Measurements from ENCODE around the gene RALGAPA2. TPM values are rescaled to one million over a fixed set of nuclear protein-coding genes. Genes with fewer than 3 reads are reported as not detected.
A peak's percentile ranks its signal among the peaks of the same experiment; 100 is the strongest.

The RALGAPA2 gene
- polyA plus RNA-seq, 1 of the 3 experiments (the other 2 are of a cell fraction) = 1.0 TPM

DNA sequence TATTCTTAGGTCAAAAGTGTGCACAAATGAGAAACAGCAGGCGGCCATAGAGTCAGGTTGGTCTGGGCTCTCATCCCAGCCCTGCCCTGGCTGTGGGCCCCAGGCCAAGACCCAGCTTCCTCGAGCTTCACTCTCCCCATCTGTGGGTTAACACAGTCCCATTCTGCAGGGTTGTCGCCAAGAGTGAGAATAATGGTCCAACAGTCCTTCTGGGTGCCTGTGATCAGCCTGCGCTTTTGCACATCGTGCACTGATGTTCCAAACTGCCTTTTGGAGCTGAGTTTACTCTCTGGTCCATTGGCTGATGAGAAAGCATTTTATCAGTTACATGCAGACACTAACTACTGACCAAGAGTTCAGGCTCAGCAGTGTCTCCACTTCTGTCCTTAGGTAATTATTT, 261.9 kb downstream of the RALGAPA2 start:
- no peaks in the 10 kb centered on the region for H3K9me2 ChIP-seq
- no peaks in the 10 kb centered on the region for H3K79me2 ChIP-seq (ENCODE audit: insufficient read depth)
- no peaks in the 10 kb centered on the region for H4K20me1 ChIP-seq (ENCODE audit: insufficient read depth)
- ChIA-PET POLR2A (no interaction called here), CTCF (interaction anchor here (0.8 to 2.3 kb wide), 3 partner anchors 14 to 32 kb away, joined by 3 to 7 read pairs (median 3); no protein-coding TSS in a partner anchor)
- no peaks in the 10 kb centered on the region for H3K36me3 ChIP-seq (replicated peaks in 1 of 2; ENCODE audit: control insufficient read depth in 1 of 2, insufficient read depth in 2 of 2, low read length in 1 of 2)
- 58% methylated on average over 5 of the region's 5 CpGs for WGBS (ENCODE audit: low lambda C conversion rate)
- no peaks in the 10 kb centered on the region for H3F3A ChIP-seq (replicated peaks; ENCODE audit: insufficient read depth)
- H3K9me3 ChIP-seq = no peaks in the 10 kb centered on the region
- TF ChIP-seq YY1 (IDR thresholded peaks at IDR 0.05; ENCODE audit: low read depth) = no peak
- TF ChIP-seq TCF12 (IDR thresholded peaks at IDR 0.05) = peak; percentile 48; the same call in 1 of the 2 replicates
- peak; percentile 47 for TF ChIP-seq NFIC (IDR thresholded peaks at IDR 0.05; ENCODE audit: borderline replicate concordance)
- H3K9ac ChIP-seq = no peak overlapping the region
- no peak overlapping the region for H3K4me3 ChIP-seq (ENCODE audit: low read depth in 2 of 2, low read length in 1 of 2)
- H3K27ac ChIP-seq (ENCODE audit: low read depth in 2 of 2, low read length in 1 of 2) = no peak overlapping the region; a peak in 2 of 4 replicates
- no peaks in the 10 kb centered on the region for H3K27me3 ChIP-seq (ENCODE audit: insufficient read depth)
- no peak overlapping the region for H3K4me2 ChIP-seq
- DNase-seq = peak; percentile 53
- no peak overlapping the region for H2AFZ ChIP-seq (ENCODE audit: low read depth)
- peaks cover 7 to 15% of the 10 kb centered on the region in 2 experiments; a peak in 3 of 4 replicates for H3K4me1 ChIP-seq (ENCODE audit: control insufficient read depth in 1 of 2, insufficient read depth in 2 of 2, low read depth in 1 of 2, low read length in 1 of 2)

DNA sequence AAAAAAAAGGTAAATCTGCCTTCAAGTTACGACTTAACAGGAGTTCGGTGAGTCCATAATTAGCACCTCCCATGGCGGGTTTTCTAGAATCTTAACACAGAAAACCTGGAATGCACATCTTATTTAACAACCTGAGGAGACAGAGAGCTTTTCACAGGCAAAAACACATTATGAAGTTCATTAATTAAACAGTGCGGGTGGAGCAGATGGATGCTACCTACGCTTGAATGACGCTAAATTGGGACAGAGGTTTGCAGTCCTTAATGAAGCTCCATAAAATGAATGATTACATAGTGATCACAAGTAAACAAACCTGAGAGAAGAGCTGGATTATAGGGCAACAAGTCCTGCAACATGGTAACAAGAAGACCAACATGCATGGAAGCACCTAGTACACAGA, 263.6 kb downstream of the RALGAPA2 start:
- CTCF ChIA-PET = interaction anchor here (1.3 to 2.3 kb wide), 2 partner anchors 13 to 203 kb away, joined by 5 to 7 read pairs; no protein-coding TSS in a partner anchor
- WGBS (ENCODE audit: low lambda C conversion rate) = 95% methylated on average over 6 of the region's 6 CpGs

DNA sequence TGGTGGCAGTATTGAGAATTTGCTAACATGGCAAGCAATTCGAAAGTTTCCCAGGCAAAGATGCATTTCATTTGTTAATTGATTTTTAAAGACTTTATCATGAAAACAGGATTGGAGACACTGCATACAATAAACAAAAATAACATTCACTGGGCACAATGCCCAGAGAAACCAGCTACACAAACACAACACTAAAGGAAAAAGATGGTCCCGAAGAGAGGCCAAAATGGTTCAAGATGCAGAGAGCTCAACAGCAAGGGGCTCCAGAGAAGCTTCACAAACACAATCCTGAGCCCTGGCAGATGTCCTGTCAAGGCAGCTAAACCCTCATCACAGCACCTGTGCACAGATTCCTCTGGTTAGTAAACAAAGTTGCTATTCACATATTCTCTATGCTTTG, 265.2 kb downstream of the RALGAPA2 start:
- no peak for DNase-seq
- H3K4me1 ChIP-seq (ENCODE audit: control insufficient read depth in 1 of 2, insufficient read depth in 2 of 2, low read depth in 1 of 2, low read length in 1 of 2) = peaks cover 4 to 15% of the 10 kb centered on the region in 2 experiments; a peak in 3 of 4 replicates
- WGBS (ENCODE audit: low lambda C conversion rate) = 44% methylated on average over 2 of the region's 2 CpGs
- no peak overlapping the region for H3K4me3 ChIP-seq (ENCODE audit: low read depth in 2 of 2, low read length in 1 of 2)
- H2AFZ ChIP-seq (ENCODE audit: low read depth) = no peak overlapping the region
- H3K4me2 ChIP-seq = no peak overlapping the region
- H4K20me1 ChIP-seq (ENCODE audit: insufficient read depth) = no peaks in the 10 kb centered on the region
- H3K9ac ChIP-seq = no peak overlapping the region
- no peaks in the 10 kb centered on the region for H3K79me2 ChIP-seq (ENCODE audit: insufficient read depth)
- H3K27me3 ChIP-seq (ENCODE audit: insufficient read depth) = no peaks in the 10 kb centered on the region
- ChIA-PET POLR2A (no interaction called here), CTCF (no interaction called here)
- H3K27ac ChIP-seq (ENCODE audit: low read depth in 2 of 2, low read length in 1 of 2) = no peak overlapping the region
- no peaks in the 10 kb centered on the region for H3K36me3 ChIP-seq (replicated peaks in 1 of 2; ENCODE audit: control insufficient read depth in 1 of 2, insufficient read depth in 2 of 2, low read length in 1 of 2)
- no peaks in the 10 kb centered on the region for H3F3A ChIP-seq (replicated peaks; ENCODE audit: insufficient read depth)
- no peaks in the 10 kb centered on the region for H3K9me2 ChIP-seq
- H3K9me3 ChIP-seq = no peaks in the 10 kb centered on the region
- TF ChIP-seq, protein P1, sequence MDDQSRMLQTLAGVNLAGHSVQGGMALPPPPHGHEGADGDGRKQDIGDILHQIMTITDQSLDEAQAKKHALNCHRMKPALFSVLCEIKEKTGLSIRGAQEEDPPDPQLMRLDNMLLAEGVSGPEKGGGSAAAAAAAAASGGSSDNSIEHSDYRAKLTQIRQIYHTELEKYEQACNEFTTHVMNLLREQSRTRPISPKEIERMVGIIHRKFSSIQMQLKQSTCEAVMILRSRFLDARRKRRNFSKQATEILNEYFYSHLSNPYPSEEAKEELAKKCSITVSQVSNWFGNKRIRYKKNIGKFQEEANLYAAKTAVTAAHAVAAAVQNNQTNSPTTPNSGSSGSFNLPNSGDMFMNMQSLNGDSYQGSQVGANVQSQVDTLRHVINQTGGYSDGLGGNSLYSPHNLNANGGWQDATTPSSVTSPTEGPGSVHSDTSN (IDR thresholded peaks at IDR 0.05) = no peak
- TF ChIP-seq FOSL2 (IDR thresholded peaks at IDR 0.05; ENCODE audit: borderline replicate concordance, low read depth) (no peak), ELF1 (IDR thresholded peaks at IDR 0.05) (no peak), FOXJ3 (CRISPR knock-in tag; IDR thresholded peaks at IDR 0.05) (no peak), POLR2AphosphoS5 (IDR thresholded peaks at IDR 0.05; ENCODE audit: low read depth, low read length) (no peak), RXRA (IDR thresholded peaks at IDR 0.05; ENCODE audit: borderline replicate concordance, low read depth) (no peak), TEAD4 (IDR thresholded peaks at IDR 0.05; ENCODE audit: borderline replicate concordance, insufficient read depth) (no peak), EZH2phosphoT487 (IDR thresholded peaks at IDR 0.05; ENCODE audit: borderline replicate concordance, low read depth) (no peak), MXI1 (IDR thresholded peaks at IDR 0.05; ENCODE audit: low read depth, low read length) (no peak)
- TF ChIP-seq, protein P2, sequence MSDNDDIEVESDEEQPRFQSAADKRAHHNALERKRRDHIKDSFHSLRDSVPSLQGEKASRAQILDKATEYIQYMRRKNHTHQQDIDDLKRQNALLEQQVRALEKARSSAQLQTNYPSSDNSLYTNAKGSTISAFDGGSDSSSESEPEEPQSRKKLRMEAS (IDR thresholded peaks at IDR 0.05; ENCODE audit: low read depth) = no peak
- TF ChIP-seq, protein P3, sequence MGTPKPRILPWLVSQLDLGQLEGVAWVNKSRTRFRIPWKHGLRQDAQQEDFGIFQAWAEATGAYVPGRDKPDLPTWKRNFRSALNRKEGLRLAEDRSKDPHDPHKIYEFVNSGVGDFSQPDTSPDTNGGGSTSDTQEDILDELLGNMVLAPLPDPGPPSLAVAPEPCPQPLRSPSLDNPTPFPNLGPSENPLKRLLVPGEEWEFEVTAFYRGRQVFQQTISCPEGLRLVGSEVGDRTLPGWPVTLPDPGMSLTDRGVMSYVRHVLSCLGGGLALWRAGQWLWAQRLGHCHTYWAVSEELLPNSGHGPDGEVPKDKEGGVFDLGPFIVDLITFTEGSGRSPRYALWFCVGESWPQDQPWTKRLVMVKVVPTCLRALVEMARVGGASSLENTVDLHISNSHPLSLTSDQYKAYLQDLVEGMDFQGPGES (IDR thresholded peaks at IDR 0.05; ENCODE audit: low read depth, low read length) = no peak
- TF ChIP-seq, protein P4, sequence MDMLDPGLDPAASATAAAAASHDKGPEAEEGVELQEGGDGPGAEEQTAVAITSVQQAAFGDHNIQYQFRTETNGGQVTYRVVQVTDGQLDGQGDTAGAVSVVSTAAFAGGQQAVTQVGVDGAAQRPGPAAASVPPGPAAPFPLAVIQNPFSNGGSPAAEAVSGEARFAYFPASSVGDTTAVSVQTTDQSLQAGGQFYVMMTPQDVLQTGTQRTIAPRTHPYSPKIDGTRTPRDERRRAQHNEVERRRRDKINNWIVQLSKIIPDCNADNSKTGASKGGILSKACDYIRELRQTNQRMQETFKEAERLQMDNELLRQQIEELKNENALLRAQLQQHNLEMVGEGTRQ (IDR thresholded peaks at IDR 0.05; ENCODE audit: borderline replicate concordance, low read depth, low read length) = no peak
- TF ChIP-seq, protein P5, sequence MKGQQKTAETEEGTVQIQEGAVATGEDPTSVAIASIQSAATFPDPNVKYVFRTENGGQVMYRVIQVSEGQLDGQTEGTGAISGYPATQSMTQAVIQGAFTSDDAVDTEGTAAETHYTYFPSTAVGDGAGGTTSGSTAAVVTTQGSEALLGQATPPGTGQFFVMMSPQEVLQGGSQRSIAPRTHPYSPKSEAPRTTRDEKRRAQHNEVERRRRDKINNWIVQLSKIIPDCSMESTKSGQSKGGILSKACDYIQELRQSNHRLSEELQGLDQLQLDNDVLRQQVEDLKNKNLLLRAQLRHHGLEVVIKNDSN (IDR thresholded peaks at IDR 0.05; ENCODE audit: borderline replicate concordance, low read depth) = no peak

More for the DNA sequence above, 263.6 kb downstream of the RALGAPA2 start:
- H3K4me2 ChIP-seq = no peak overlapping the region
- H3K4me3 ChIP-seq (ENCODE audit: low read depth in 2 of 2, low read length in 1 of 2) = no peak overlapping the region
- no peak overlapping the region for H2AFZ ChIP-seq (ENCODE audit: low read depth)
- POLR2A ChIA-PET = no interaction called here
- H3K4me1 ChIP-seq (ENCODE audit: control insufficient read depth in 1 of 2, insufficient read depth in 2 of 2, low read depth in 1 of 2, low read length in 1 of 2) = peaks cover 7 to 15% of the 10 kb centered on the region in 2 experiments; a peak in 3 of 4 replicates
- H3K79me2 ChIP-seq (ENCODE audit: insufficient read depth) = no peaks in the 10 kb centered on the region
- no peaks in the 10 kb centered on the region for H4K20me1 ChIP-seq (ENCODE audit: insufficient read depth)
- H3F3A ChIP-seq (replicated peaks; ENCODE audit: insufficient read depth) = no peaks in the 10 kb centered on the region
- H3K27ac ChIP-seq (ENCODE audit: low read depth in 2 of 2, low read length in 1 of 2) = no peak overlapping the region
- no peaks in the 10 kb centered on the region for H3K27me3 ChIP-seq (ENCODE audit: insufficient read depth)
- H3K36me3 ChIP-seq (replicated peaks in 1 of 2; ENCODE audit: control insufficient read depth in 1 of 2, insufficient read depth in 2 of 2, low read length in 1 of 2) = no peaks in the 10 kb centered on the region
- DNase-seq = no peak
- H3K9me2 ChIP-seq = no peaks in the 10 kb centered on the region
- no peak for TF ChIP-seq FOXJ3 (CRISPR knock-in tag; IDR thresholded peaks at IDR 0.05)
- no peak for TF ChIP-seq YY1 (IDR thresholded peaks at IDR 0.05; ENCODE audit: low read depth)
- no peak for TF ChIP-seq EZH2phosphoT487 (IDR thresholded peaks at IDR 0.05; ENCODE audit: borderline replicate concordance, low read depth)
- no peak for TF ChIP-seq FOSL2 (IDR thresholded peaks at IDR 0.05; ENCODE audit: borderline replicate concordance, low read depth)
- no peak overlapping the region for H3K9ac ChIP-seq
- no peaks in the 10 kb centered on the region for H3K9me3 ChIP-seq
